HCT116 (cell line): ENCODE data around the gene MAPK1IP1L. TPM values are rescaled to one million over a fixed set of nuclear protein-coding genes. Genes with fewer than 3 reads are reported as not detected.

Experiments used
- ATAC-seq: fragments of 200-7000 bp; cut with Tn5 transposase; 2 replicates; pipeline ENCODE4 v1.9.1; 2020; ENCODE audit warnings: mild to moderate bottlenecking, moderate library complexity
- BruUV-seq: library from RNA; stranded (reverse); fragments of 400-500 nt; replicated peaks from 2 replicates; lab custom pipeline; 2021; lab: Mats Ljungman, UMichigan
- CTCF ChIA-PET: fragments of 300-600 bp; sonication (Branson Sonifier 250); formaldehyde crosslinking; loops from one replicate; lab custom pipeline; 2021; ENCODE audit warnings: antibody characterized with exemption; lab: Charles Lee
- POLR2A ChIA-PET: fragments of 300-600, 350-600 bp; sonication (Branson Sonifier 250); formaldehyde crosslinking; loops from one replicate; lab custom pipeline; 2021; ENCODE audit warnings: antibody characterized with exemption; lab: Charles Lee
- RAD21 ChIA-PET, 2 experiments: fragments of 300-600 bp; sonication (Branson Sonifier 250); formaldehyde crosslinking; loops; one replicate each; lab custom pipeline; 2023; ENCODE audit warnings: low total read pairs in 2 of 2; ENCODE audit not compliant: uncharacterized antibody in 2 of 2, unreplicated experiment in 2 of 2, low non-redundant PET in 1 of 2; lab: Charles Lee
- DNase-seq: peaks from one replicate; pipeline ENCODE4 v3.0.0-alpha.2; 2010; ENCODE audit warnings: low read depth, low spot score
- H2AFZ ChIP-seq: fragments of 200-600 bp; shearing (Covaris generic), sonication (generic); 2 replicates; pipeline ENCODE4 v1.6.1; 2017; ENCODE audit warnings: low read depth, mixed run types, mixed read lengths, antibody characterized with exemption, low read length; ENCODE audit not compliant: poor library complexity, severe bottlenecking
- H3K27ac ChIP-seq: 2 replicates; pipeline ENCODE4 v1.5.1; 2012; ENCODE audit warnings: low read depth, low read length
- H3K27me3 ChIP-seq: fragments of 200-600 bp; sonication (generic); 2 replicates; pipeline ENCODE4 v1.6.1; 2016; ENCODE audit warnings: mixed run types, low read length, mixed read lengths; ENCODE audit not compliant: insufficient read depth
- H3K36me3 ChIP-seq, 2 experiments: fragments of 200-500 bp in 1 of 2; fragments of 200-600 bp in 1 of 2; sonication (Bioruptor generic) in 1 of 2; sonication (generic) in 1 of 2; 2 replicates each; pipeline versions ENCODE4 v1.5.1 to v1.6.1; 2014 to 2016; ENCODE audit warnings: low read length in 2 of 2, inconsistent platforms in 1 of 2, mixed read lengths in 1 of 2, mixed run types in 1 of 2; ENCODE audit not compliant: insufficient read depth in 2 of 2, control insufficient read depth in 1 of 2
- H3K4me1 ChIP-seq, 2 experiments: fragments of 200-600 bp in 1 of 2; sonication (generic) in 1 of 2; 2 replicates each; pipeline versions ENCODE4 v1.5.1 to v1.6.1; 2012 to 2017; ENCODE audit warnings: low read length in 2 of 2, inconsistent platforms in 1 of 2, mild to moderate bottlenecking in 1 of 2, mixed read lengths in 1 of 2, mixed run types in 1 of 2, moderate library complexity in 1 of 2; ENCODE audit not compliant: insufficient read depth in 2 of 2, control insufficient read depth in 1 of 2
- H3K4me2 ChIP-seq: fragments of 200-600 bp; sonication (generic); 2 replicates; pipeline ENCODE4 v1.6.1; 2017; ENCODE audit warnings: mixed run types, low read length, mixed read lengths
- H3K4me3 ChIP-seq, 2 experiments: fragments of 200-600 bp in 1 of 2; sonication (generic) in 1 of 2; replicated peaks in 1 of 2; 2 replicates each; pipeline ENCODE4 v1.5.1; 2011 to 2016; ENCODE audit warnings: low read length in 2 of 2, control low read depth in 1 of 2, low read depth in 1 of 2, mild to moderate bottlenecking in 1 of 2, mixed read lengths in 1 of 2, mixed run types in 1 of 2
- H3K79me2 ChIP-seq: fragments of 200-600 bp; sonication (generic); 2 replicates; pipeline ENCODE4 v1.6.1; 2017; ENCODE audit warnings: mild to moderate bottlenecking, mixed run types, low read length, moderate library complexity, mixed read lengths; ENCODE audit not compliant: insufficient read depth
- H3K9ac ChIP-seq: fragments of 200-600 bp; sonication (generic); 2 replicates; pipeline ENCODE4 v1.6.1; 2016; ENCODE audit warnings: low read length, mixed read lengths
- H3K9me2 ChIP-seq: fragments of 200-600 bp; sonication (generic), shearing (Covaris generic); 2 replicates; pipeline ENCODE4 v1.6.1; 2017; ENCODE audit warnings: mixed run types, mild to moderate bottlenecking, moderate library complexity; ENCODE audit not compliant: insufficient read depth
- H3K9me3 ChIP-seq, 2 experiments: fragments of 200-500 bp in 1 of 2; fragments of 200-600 bp in 1 of 2; sonication (Bioruptor generic) in 1 of 2; sonication (generic) in 1 of 2; 2 replicates each; pipeline ENCODE4 v1.6.1; 2014 to 2017; ENCODE audit warnings: low read length in 2 of 2, mixed read lengths in 2 of 2, inconsistent platforms in 1 of 2, low read depth in 1 of 2, mild to moderate bottlenecking in 1 of 2, mixed run types in 1 of 2, moderate library complexity in 1 of 2; ENCODE audit not compliant: control insufficient read depth in 1 of 2, insufficient read depth in 1 of 2
- H4K20me1 ChIP-seq: fragments of 200-600 bp; sonication (generic), shearing (Covaris generic); 2 replicates; pipeline ENCODE4 v1.6.1; 2017; ENCODE audit warnings: mixed run types, mild to moderate bottlenecking, moderate library complexity; ENCODE audit not compliant: insufficient read depth
- CEBPB ChIP-seq: IDR thresholded peaks from 2 replicates; pipeline ENCODE4 v1.6.1; 2012; ENCODE audit warnings: low read depth
- EZH2phosphoT487 ChIP-seq: fragments of 200-600 bp; IDR thresholded peaks from 2 replicates; pipeline ENCODE4 v1.6.1; 2018; ENCODE audit warnings: antibody characterized with exemption, borderline replicate concordance
- SRF ChIP-seq: IDR thresholded peaks from 2 replicates; pipeline ENCODE4 v1.6.1; 2012; ENCODE audit warnings: low read depth
- intact Hi-C: fragments of 100-400 bp; cut with micrococcal nuclease; formaldehyde crosslinking; loops from 2 replicates; pipeline ENCODE4 v1.10.0; 2022
- total RNA-seq: library from RNA; stranded (reverse); gene quantifications from one replicate; pipeline ENCODE4 v1.2.1, GENCODE V29; 2021; ENCODE audit not compliant: unreplicated experiment
- TF ChIP-seq, protein P1 (sequence below): IDR thresholded peaks from 2 replicates; pipeline ENCODE4 v1.6.1; 2011; ENCODE audit warnings: mild to moderate bottlenecking, low read length, moderate library complexity; ENCODE audit not compliant: insufficient replicate concordance; ENCODE audit errors: extremely low read depth
- TF ChIP-seq, protein P2 (sequence below): IDR thresholded peaks from 2 replicates; pipeline ENCODE4 v1.6.1; 2012

Gene MAPK1IP1L
- total RNA-seq, 1 experiment from 2014 or later = 101 TPM

DNA sequence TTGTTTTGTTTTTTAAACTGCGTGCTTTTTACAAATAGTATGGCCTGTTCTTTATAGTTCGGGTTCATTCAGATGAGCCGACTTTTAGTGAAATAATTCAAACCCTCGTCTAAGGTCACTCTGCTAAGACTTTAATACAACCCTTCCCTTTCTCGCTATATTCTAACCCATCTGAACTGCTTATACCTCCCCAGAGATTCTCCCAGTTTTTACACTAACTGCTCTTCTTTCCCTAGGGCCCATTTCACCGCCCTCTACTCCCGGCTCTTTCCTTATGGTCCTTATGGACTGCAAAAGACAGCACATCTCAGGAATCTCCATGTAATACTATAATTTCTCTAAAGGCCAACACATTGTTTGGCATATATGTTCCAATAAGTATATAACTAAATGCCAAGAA is 2.1 kb downstream of the MAPK1IP1L start:
- Histone ChIP-seq H3K27ac (no peak overlapping the region), H4K20me1 (peaks cover 26% of the 10 kb centered on the region; the same call in 1 of the 2 replicates), H3K79me2 (peaks cover 66% of the 10 kb centered on the region), H3K4me1 (peaks cover 4 to 21% of the 10 kb centered on the region in 2 experiments; a peak in 3 of 4 replicates), H3K9ac (no peak overlapping the region), H3K36me3 (peaks cover 6 to 10% of the 10 kb centered on the region in 2 experiments; a peak in 3 of 4 replicates), H3K9me3 (no peaks in the 10 kb centered on the region), H2AFZ (no peak overlapping the region), H3K4me2 (peak overlapping the region; percentile 81; the same call in 1 of the 2 replicates), H3K9me2 (no peaks in the 10 kb centered on the region), H3K27me3 (no peaks in the 10 kb centered on the region)
- ATAC-seq = no peak
- ChIA-PET POLR2A (interaction anchor here (1.0 kb wide), 1 partner anchor 401 kb away, joined by 3 read pairs; no protein-coding TSS in a partner anchor), RAD21 (no interaction called here), CTCF (interaction anchor here (0.7 kb wide), 1 partner anchor 36 kb away, joined by 3 read pairs; no protein-coding TSS in a partner anchor)
- BruUV-seq = no TSS peak
- intact Hi-C loops = no loop called here
- no peak for TF ChIP-seq EZH2phosphoT487
- TF ChIP-seq, protein P1, sequence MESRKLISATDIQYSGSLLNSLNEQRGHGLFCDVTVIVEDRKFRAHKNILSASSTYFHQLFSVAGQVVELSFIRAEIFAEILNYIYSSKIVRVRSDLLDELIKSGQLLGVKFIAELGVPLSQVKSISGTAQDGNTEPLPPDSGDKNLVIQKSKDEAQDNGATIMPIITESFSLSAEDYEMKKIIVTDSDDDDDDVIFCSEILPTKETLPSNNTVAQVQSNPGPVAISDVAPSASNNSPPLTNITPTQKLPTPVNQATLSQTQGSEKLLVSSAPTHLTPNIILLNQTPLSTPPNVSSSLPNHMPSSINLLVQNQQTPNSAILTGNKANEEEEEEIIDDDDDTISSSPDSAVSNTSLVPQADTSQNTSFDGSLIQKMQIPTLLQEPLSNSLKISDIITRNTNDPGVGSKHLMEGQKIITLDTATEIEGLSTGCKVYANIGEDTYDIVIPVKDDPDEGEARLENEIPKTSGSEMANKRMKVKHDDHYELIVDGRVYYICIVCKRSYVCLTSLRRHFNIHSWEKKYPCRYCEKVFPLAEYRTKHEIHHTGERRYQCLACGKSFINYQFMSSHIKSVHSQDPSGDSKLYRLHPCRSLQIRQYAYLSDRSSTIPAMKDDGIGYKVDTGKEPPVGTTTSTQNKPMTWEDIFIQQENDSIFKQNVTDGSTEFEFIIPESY = no peak
- no peak for TF ChIP-seq SRF
- TF ChIP-seq, all 23 proteins: peak for 0
- DNase-seq = no peak
- peak overlapping the region in 1 of 2 experiments; percentile 66; a peak in 1 of 4 replicates for H3K4me3 ChIP-seq

DNA sequence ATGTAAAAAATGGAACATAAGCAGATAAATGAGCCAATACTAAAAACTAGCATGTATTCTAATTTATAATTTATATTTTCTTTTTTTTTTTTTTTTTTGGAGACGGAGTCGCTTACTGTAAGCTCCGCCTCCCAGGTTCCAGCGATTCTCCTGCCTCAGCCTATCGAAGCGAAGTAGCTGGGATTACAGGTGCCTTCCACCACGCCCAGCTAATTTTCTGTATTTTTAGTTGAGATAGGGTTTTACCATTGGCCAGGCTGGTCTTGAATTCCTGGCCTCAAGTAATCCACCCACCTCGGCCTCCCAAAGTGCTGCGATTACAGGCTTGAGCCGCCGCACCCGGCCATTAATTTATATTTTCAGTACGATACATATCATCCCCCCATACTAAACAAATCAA is 2.7 kb downstream of the MAPK1IP1L start:
- H3K27ac ChIP-seq = no peak overlapping the region
- no peak for ATAC-seq
- intact Hi-C loops = no loop called here
- no peaks in the 10 kb centered on the region for H3K9me2 ChIP-seq
- peaks cover 26% of the 10 kb centered on the region; the same call in 1 of the 2 replicates for H4K20me1 ChIP-seq
- ChIA-PET RAD21 (no interaction called here), CTCF (no interaction called here), POLR2A (interaction anchor here (1.0 kb wide), 1 partner anchor 402 kb away, joined by 3 read pairs; no protein-coding TSS in a partner anchor)
- BruUV-seq = no TSS peak
- no peak overlapping the region for H3K4me3 ChIP-seq
- H3K36me3 ChIP-seq = peaks cover 6 to 10% of the 10 kb centered on the region in 2 experiments; a peak in 3 of 4 replicates
- H3K9me3 ChIP-seq = no peaks in the 10 kb centered on the region
- no peaks in the 10 kb centered on the region for H3K27me3 ChIP-seq
- H3K9ac ChIP-seq = no peak overlapping the region
- peaks cover 4 to 21% of the 10 kb centered on the region in 2 experiments; a peak in 3 of 4 replicates for H3K4me1 ChIP-seq
- H3K4me2 ChIP-seq = no peak overlapping the region
- no peak for DNase-seq
- TF ChIP-seq, protein P2, sequence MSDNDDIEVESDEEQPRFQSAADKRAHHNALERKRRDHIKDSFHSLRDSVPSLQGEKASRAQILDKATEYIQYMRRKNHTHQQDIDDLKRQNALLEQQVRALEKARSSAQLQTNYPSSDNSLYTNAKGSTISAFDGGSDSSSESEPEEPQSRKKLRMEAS = no peak
- no peak for TF ChIP-seq CEBPB
- TF ChIP-seq, all 23 proteins: peak for 0
- Histone ChIP-seq H3K79me2 (peaks cover 72% of the 10 kb centered on the region), H2AFZ (no peak overlapping the region)
